GOT3 (cell line): ENCODE results near the gene CALCA.

Experiments
- DNase-seq: peaks from one replicate; lab custom pipeline; 2025; ENCODE audit warnings: mixed read lengths; lab: John Stamatoyannopoulos, UW

CALCA gene

DNA sequence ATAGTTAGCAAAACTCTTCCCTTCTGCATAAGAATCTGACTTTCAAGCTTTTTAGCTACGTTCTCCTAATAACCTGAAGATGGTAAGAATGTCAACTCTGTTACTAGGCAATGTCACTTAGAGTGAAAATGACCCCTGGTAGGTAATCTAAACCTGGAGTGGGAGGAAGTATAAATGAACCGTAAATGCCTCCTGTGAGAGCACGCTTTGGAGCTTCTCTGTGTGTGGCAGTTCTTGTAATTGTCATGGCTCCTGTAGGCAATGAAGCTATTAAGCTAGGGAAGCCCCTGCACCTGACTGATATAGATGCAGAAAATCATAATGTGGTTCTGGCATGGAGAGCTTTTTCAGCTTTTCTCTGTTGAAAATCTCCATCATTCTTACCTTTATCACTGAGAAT lies 29.4 kb downstream of the CALCA start:
- no peak for DNase-seq

DNA sequence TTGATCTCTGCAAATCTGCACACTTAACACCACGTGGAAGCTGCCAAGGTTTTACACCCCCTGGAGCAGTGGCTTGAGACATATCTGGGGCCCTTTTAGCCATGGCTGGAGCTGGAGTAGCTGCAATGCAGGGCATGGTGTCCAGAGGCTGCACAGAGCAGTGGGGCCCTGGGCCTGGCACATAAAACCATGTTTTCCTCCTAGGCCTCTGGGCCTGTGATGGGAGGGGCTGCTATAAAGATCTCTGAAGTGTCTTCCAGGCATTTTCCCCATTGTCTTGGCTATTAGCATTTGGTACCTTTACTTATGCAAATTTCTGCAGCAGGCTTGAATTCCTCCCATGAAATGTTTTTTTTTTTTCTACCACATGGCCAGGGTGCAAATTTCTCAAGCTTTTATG lies 33.2 kb downstream of the CALCA start:
- DNase-seq = no peak

DNA sequence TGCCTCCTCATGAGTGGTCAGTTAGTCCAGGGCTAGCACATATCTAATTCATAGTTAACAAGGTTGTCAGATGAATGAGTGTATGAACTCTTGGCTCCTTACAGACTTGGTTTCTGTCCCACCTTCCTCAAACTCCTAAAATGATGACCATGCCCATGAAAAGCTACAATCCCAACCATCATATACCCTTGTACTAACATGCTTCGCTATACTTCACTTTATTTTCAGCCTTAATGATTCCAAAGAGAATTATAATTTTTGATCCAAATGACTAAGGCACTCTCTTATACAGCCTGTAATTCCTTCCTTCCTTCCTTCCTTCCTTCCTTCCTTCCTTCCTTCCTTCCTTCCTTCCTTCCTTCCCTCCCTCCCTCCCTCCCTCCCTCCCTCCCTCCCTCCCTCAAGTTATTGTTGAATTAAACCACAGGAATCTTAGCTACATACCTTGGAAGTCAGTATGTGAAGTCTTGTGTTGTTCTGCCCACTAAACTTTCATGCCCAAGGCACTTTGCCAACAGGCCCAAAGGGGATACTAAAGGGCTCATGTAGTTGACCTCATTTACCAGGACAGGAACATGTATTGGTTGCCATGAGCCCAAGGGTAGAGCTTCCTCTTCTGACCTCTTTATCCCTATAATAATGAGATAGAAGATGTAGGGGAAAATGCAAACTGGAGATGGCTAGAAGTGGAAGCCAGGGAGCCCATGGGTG lies 37.4 kb downstream of the CALCA start:
- DNase-seq = no peak

DNA sequence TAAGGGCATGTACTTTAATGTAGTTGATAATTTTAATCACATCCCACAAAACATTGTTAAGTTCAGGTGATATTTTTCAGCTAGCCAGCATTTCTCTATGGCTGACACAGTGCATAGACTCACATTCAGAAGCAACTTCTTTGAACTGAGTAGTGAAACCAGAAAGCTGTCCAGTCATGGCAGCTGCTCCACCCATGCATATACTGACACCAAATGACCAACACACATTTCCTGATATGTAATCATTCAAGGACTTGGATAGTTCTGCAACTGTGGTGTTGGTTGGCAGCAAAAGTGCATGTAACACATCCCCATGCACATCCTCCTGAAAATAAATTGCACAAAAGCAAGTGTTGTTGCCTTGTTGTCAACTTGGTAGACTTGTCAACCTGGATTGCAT lies 39.7 kb downstream of the CALCA start:
- DNase-seq = no peak

DNA sequence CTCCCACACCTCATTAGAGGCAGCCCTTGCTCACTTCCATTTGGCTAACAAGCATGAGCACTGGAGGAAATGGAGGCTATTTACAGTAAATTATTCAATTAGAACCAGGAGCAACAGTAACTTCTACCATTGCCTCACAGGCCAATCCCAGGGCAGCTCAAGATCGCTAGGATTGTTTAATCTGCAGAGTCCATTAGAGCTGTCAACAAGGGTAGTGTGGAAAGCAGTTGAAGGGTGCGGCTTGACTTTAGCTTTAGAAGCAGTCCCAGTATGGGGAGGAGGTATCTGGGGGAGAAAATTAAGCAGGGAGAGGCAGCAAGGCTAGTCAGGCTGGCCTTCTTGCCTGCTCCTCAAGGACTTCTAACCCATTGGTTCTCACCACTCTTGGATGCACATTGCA lies 41.8 kb downstream of the CALCA start:
- no peak for DNase-seq

DNA sequence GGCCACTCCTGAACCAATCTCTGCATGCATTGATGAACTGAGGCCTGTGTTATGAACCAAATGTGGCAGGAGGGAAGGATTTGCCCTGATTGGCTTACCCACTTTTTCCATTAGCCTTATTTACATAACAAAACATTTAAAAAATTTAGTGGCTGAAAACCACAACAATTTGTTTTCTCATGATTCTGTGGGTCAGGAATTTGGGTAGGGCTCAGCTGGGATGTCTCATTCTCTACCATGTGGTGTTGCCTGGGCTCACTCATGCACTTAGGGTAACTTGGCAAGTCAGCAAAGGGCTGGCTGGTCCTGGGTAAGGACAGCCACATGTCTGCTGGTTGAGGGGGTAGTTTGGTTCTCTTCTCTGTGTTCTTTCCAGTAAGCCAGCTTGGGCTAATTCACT lies 45.0 kb downstream of the CALCA start:
- no peak for DNase-seq

DNA sequence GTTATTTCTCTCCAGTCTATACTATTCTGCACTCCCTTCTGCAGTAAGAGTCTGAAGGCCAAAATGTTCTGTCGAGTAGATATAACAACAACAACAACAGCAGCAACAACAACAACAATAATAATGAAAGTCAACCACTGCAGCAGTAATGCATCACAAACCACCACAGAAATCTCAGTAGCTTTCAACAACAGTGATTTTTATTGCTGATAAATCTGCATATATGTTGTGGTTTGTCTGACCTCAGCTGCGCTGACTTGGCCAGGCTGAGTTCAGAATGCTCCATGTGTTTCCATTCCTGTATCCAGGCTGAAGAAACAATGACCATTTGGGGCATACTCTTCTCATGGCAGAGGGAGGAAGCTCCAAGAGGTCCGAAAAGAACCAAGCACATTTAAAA lies 47.8 kb downstream of the CALCA start:
- no peak for DNase-seq
